Measurements from ENCODE around the gene LOXL1. TPM values are rescaled to one million over a fixed set of nuclear protein-coding genes. Genes with fewer than 3 reads are reported as not detected.
A peak's percentile ranks its signal among the peaks of the same experiment; 100 is the strongest.

LOXL1 gene
- total RNA-seq, 4 donors from 2014 or later, result 6.2 to 12.9 (median 8.6) TPM

DNA sequence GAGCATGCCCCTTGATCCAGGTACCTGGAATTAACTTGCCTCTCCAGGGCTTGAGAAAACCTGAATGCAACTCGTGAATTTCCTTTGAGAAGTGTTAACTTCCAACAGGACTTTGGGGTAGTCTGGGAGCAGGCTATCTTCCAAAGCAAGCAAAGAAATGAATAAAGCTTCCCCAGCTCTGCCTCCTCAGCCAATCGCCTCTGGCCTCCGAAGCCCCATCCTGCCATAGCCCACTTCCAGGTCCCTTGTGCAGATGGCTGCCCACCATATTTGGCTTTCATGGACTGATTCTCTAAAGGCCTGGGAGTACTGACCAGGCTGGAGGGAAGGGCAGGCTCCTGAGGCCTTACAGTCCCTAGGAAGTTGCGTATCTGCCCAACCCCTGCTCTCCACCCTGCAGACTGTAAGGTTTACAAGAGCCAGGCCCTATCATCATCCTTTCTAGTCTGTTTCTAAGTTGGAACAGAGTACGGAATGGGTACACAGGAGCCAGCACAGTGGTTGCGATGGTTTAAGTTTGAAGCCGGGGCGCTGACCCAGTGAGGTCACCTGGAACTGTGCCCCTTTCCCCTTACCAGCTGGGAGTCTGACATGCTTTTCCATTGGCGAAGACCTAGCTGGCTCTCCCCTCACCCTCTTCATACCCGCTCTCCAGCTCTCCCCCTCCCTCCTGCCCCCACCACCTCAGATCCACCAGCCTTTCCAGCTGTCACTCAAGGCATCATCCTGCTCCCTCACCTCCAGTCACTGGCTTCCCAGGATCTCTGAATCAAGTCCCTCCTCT, 67.1 kb downstream of the LOXL1 start:
- DNase-seq (ENCODE audit: low spot score), result no peak
- TF ChIP-seq CTCF (IDR thresholded peaks at IDR 0.05), result no peak
- ATAC-seq (ENCODE audit: low FRiP score), result no peak

GRCh38 chr15:73994413-73994883, 68.2 kb downstream of the LOXL1 start, which contains the start of gene PML:
TSS of gene PML (plus strand) at chr15:73994716. CDS start at chr15:73994813, 97 bp downstream.
- TF ChIP-seq CTCF (IDR thresholded peaks at IDR 0.05), result no peak
- ATAC-seq (ENCODE audit: low FRiP score), result peak; percentile 91

DNA sequence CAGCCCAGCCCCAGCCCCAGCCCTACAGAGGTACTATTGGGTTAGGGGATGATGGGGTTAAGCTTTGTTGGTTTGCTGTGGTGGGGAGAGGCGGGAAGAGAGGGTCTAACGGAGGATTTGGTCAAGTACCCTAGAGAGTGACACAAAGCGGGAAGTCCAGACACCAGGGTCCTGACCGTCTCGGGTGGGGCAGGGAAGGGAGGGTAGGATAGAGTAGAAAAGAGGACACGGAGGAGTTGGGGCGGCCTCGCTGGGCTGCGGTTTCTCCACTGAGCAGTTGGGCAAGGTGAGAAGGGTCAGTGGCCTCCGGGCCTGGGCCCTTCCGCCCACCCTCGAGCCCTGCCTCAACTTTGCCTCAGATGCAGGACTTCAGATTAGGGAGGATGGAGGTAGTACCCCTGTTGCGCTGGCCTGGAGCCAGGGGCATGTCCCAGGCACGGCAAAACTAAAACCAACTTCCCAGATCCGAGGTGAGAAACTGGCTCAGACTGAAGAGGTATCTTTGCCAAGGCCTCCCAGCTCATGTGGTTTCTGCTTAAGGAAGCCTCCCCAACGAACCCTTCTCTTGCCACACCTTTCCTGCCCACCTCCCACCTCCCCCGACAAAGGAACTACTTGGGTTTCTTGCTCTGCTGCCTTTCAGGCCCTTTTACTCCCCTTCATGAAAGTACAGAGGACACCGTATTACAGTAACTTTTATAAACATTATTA, 68.8 kb downstream of the LOXL1 start:
- TF ChIP-seq CTCF (IDR thresholded peaks at IDR 0.05), result no peak
- no peak for DNase-seq (ENCODE audit: low spot score)
- no peak for ATAC-seq (ENCODE audit: low FRiP score)

More at GRCh38 chr15:73994413-73994883, 68.2 kb downstream of the LOXL1 start, which contains the start of gene PML:
- peak; percentile 91 for DNase-seq (ENCODE audit: low spot score)

- ATAC-seq (ENCODE audit: low FRiP score), result no peak
- DNase-seq (ENCODE audit: low spot score), result no peak
- no peak for TF ChIP-seq CTCF (IDR thresholded peaks at IDR 0.05)
Measured at GRCh38 chr15:73996267-73996666, 70.0 kb downstream of the LOXL1 start.

DNA sequence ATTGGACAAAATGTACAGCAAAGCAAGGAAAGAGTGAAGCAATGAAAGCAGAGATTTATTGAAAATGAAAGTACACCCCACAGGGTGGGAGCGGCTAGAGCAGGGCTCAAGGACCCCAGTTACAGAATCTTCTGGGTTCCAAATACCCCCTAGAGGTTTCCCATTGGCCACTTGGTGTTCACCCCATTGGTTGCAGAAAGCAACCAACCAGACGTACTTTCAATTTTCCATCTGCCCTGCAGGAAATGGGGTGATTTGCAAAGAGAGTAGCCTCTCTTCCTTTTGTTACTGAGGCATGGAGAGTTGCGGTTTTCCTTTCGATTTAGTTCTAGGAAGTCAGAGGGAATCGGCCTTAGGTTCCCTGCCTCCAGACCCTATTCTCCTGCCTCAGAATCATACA, 70.7 kb downstream of the LOXL1 start:
- DNase-seq (ENCODE audit: low spot score), result no peak
- no peak for ATAC-seq (ENCODE audit: low FRiP score)
- TF ChIP-seq CTCF (IDR thresholded peaks at IDR 0.05), result no peak

DNA sequence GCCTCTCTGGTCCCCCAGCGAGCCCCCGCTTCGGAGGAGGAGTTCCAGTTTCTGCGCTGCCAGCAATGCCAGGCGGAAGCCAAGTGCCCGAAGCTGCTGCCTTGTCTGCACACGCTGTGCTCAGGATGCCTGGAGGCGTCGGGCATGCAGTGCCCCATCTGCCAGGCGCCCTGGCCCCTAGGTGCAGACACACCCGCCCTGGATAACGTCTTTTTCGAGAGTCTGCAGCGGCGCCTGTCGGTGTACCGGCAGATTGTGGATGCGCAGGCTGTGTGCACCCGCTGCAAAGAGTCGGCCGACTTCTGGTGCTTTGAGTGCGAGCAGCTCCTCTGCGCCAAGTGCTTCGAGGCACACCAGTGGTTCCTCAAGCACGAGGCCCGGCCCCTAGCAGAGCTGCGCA, 71.7 kb downstream of the LOXL1 start:
- TF ChIP-seq CTCF (IDR thresholded peaks at IDR 0.05), result no peak
- DNase-seq (ENCODE audit: low spot score), result no peak
- no peak for ATAC-seq (ENCODE audit: low FRiP score)

Other genes with a start within 250 kb of the LOXL1 start
- gene CD276, start 242.1 kb upstream of the LOXL1 start, total RNA-seq, result 100 to 1,000 TPM in 1 of 4 donors, 10 to 100 TPM in 3; 23.2 to 103 (median 39.3) TPM
- 1 to 10 TPM in 3 of 4 donors, under 1 TPM in 1; 0.95 to 3.7 (median 3.1) TPM for gene INSYN1, start 173.1 kb upstream of the LOXL1 start, total RNA-seq
- gene TBC1D21, start 52.9 kb upstream of the LOXL1 start, total RNA-seq, result not detected
- 10 to 100 TPM in 3 of 4 donors, 1 to 10 TPM in 1; 9.8 to 24.0 (median 15.9) TPM for gene STOML1, start 65.8 kb downstream of the LOXL1 start, total RNA-seq
- 100 to 1,000 TPM in 2 of 4 donors, 10 to 100 TPM in 2; 39.3 to 172 (median 86.5) TPM for gene PML, start 68.3 kb downstream of the LOXL1 start, total RNA-seq
- gene GOLGA6A, start 156.1 kb downstream of the LOXL1 start, total RNA-seq, result not detected
- gene ISLR2, start 204.1 kb downstream of the LOXL1 start, total RNA-seq, result 1 to 10 TPM in 2 of 4 donors, under 1 TPM in 1, not detected in 1; 0.69 to 4.7 (median 1.1) TPM
- gene ISLR, start 247.2 kb downstream of the LOXL1 start, total RNA-seq, result 100 to 1,000 TPM in 1 of 4 donors, 10 to 100 TPM in 3; 30.6 to 110 (median 65.5) TPM

Data from omental fat pad (tissue), 4 donors.